Activated CD4-positive, alpha-beta memory T cell treated with anti-CD3 and anti-CD28 coated beads, Interleukin-2, amount 10 ng/mL, durations not matched to agents 7 days and 5 days (primary cell): ENCODE results near the gene URGCP. TPM values are rescaled to one million over a fixed set of nuclear protein-coding genes. Genes with fewer than 3 reads are reported as not detected.

ENCODE experiments used
- CTCF ChIA-PET: fragments of 350-600 bp; sonication (Branson Sonifier 250); formaldehyde crosslinking; loops from one replicate; lab custom pipeline; 2021; ENCODE audit warnings: antibody characterized with exemption, inconsistent platforms; lab: Charles Lee
- POLR2A ChIA-PET: fragments of 350-600 bp; sonication (Branson Sonifier 250); formaldehyde crosslinking; loops from one replicate; lab custom pipeline; 2021; ENCODE audit warnings: antibody characterized with exemption; lab: Charles Lee
- DNase-seq: peaks from one replicate; pipeline ENCODE4 v3.0.0-alpha.2; 2020
- H3K27ac Mint-ChIP-seq: one replicate; pipeline ENCODE4 v1.8.0; 2021; ENCODE audit warnings: mild to moderate bottlenecking, mixed read lengths
- H3K27me3 Mint-ChIP-seq: one replicate; pipeline ENCODE4 v1.8.0; 2021; ENCODE audit warnings: mixed read lengths
- H3K36me3 Mint-ChIP-seq: one replicate; pipeline ENCODE4 v1.8.0; 2021; ENCODE audit warnings: low read depth, mixed read lengths
- H3K4me1 Mint-ChIP-seq: one replicate; pipeline ENCODE4 v1.8.0; 2021; ENCODE audit warnings: mixed read lengths
- H3K4me3 Mint-ChIP-seq: one replicate; pipeline ENCODE4 v1.8.0; 2021; ENCODE audit warnings: mild to moderate bottlenecking, mixed read lengths
- H3K9me3 Mint-ChIP-seq: one replicate; pipeline ENCODE4 v1.8.0; 2021; ENCODE audit warnings: mixed read lengths
- total RNA-seq, 2 experiments: library from RNA; stranded (reverse); gene quantifications; one replicate each; pipeline ENCODE4 v1.2.3, GENCODE V29; 2021

URGCP gene
- total RNA-seq, 2 experiments from 2014 or later = 19.8 to 20.1 TPM

- Mint-ChIP-seq H3K4me1 (peaks cover 19% of the 10 kb centered on the region), H3K36me3 (peaks cover 4% of the 10 kb centered on the region), H3K9me3 (no peaks in the 10 kb centered on the region), H3K27ac (no peak overlapping the region), H3K27me3 (no peaks in the 10 kb centered on the region), H3K4me3 (no peak overlapping the region)
- DNase-seq = no peak
- CTCF ChIA-PET = no interaction called here
- POLR2A ChIA-PET = interaction anchor here (0.6 to 1.4 kb wide), 2 partner anchors 13 to 142 kb away, joined by 3 to 5 read pairs; no protein-coding TSS in a partner anchor
Observed at GRCh38 chr7:43931346-43931745, 24.9 kb upstream of the URGCP start.

GRCh38 chr7:43929529-43930457 is 23.4 kb upstream of the URGCP start:
- H3K36me3 Mint-ChIP-seq = peaks cover 7% of the 10 kb centered on the region
- ChIA-PET CTCF (no interaction called here), POLR2A (interaction anchor here (1.4 kb wide), 1 partner anchor 14 kb away, joined by 5 read pairs; no protein-coding TSS in a partner anchor)
- H3K9me3 Mint-ChIP-seq = no peaks in the 10 kb centered on the region
- H3K4me1 Mint-ChIP-seq = peaks cover 28% of the 10 kb centered on the region
- DNase-seq = no peak
- H3K27ac Mint-ChIP-seq = no peak overlapping the region
- no peak overlapping the region for H3K4me3 Mint-ChIP-seq
- H3K27me3 Mint-ChIP-seq = no peaks in the 10 kb centered on the region

- CTCF ChIA-PET = no interaction called here
- POLR2A ChIA-PET = no interaction called here
- no peak overlapping the region for H3K27ac Mint-ChIP-seq
- no peaks in the 10 kb centered on the region for H3K9me3 Mint-ChIP-seq
- H3K36me3 Mint-ChIP-seq = peaks cover 10% of the 10 kb centered on the region
- peak overlapping the region; percentile 48 for H3K4me3 Mint-ChIP-seq
- H3K4me1 Mint-ChIP-seq = peaks cover 33% of the 10 kb centered on the region
- no peak for DNase-seq
- no peaks in the 10 kb centered on the region for H3K27me3 Mint-ChIP-seq
Observed at GRCh38 chr7:43927810-43928209, 21.4 kb upstream of the URGCP start.

GRCh38 chr7:43926798-43927123 is 20.4 kb upstream of the URGCP start:
- peak overlapping the region; percentile 74 for H3K4me3 Mint-ChIP-seq
- peaks cover 33% of the 10 kb centered on the region for H3K4me1 Mint-ChIP-seq
- peak overlapping the region; percentile 88 for H3K27ac Mint-ChIP-seq
- H3K9me3 Mint-ChIP-seq = no peaks in the 10 kb centered on the region
- POLR2A ChIA-PET = interaction anchor here (0.9 to 1.5 kb wide), 7 partner anchors 8 to 58 kb away, joined by 3 to 10 read pairs (median 4); partner anchors contain the start of genes MRPS24 and URGCP
- H3K27me3 Mint-ChIP-seq = no peaks in the 10 kb centered on the region
- CTCF ChIA-PET = no interaction called here
- no peak for DNase-seq
- peaks cover 10% of the 10 kb centered on the region for H3K36me3 Mint-ChIP-seq

GRCh38 chr7:43925984-43926797 is 19.8 kb upstream of the URGCP start, which contains the start of gene UBE2D4:
TSS of gene UBE2D4 (plus strand) at chr7:43926436. CDS start at chr7:43926533, 97 bp downstream.
- H3K36me3 Mint-ChIP-seq = peaks cover 10% of the 10 kb centered on the region
- no peaks in the 10 kb centered on the region for H3K27me3 Mint-ChIP-seq
- POLR2A ChIA-PET = interaction anchor here (0.9 to 1.5 kb wide), 6 partner anchors 9 to 57 kb away, joined by 3 to 10 read pairs (median 4); partner anchors contain the start of genes MRPS24 and URGCP
- CTCF ChIA-PET = no interaction called here
- H3K27ac Mint-ChIP-seq = peak within 1 kb of the TSS; percentile 88
- H3K4me1 Mint-ChIP-seq = peaks cover 33% of the 10 kb centered on the region
- DNase-seq = peak; percentile 89
- no peaks in the 10 kb centered on the region for H3K9me3 Mint-ChIP-seq
- H3K4me3 Mint-ChIP-seq = peak within 1 kb of the TSS; percentile 84

- ChIA-PET POLR2A (no interaction called here), CTCF (no interaction called here)
- no peak overlapping the region for H3K4me3 Mint-ChIP-seq
- peaks cover 23% of the 10 kb centered on the region for H3K4me1 Mint-ChIP-seq
- no peaks in the 10 kb centered on the region for H3K27me3 Mint-ChIP-seq
- H3K27ac Mint-ChIP-seq = no peak overlapping the region
- DNase-seq = no peak
- H3K9me3 Mint-ChIP-seq = no peaks in the 10 kb centered on the region
- peaks cover 6% of the 10 kb centered on the region for H3K36me3 Mint-ChIP-seq
Observed at GRCh38 chr7:43922726-43923125, 16.3 kb upstream of the URGCP start.

GRCh38 chr7:43921423-43921822 is 15.0 kb upstream of the URGCP start:
- H3K27ac Mint-ChIP-seq = no peak overlapping the region
- H3K4me3 Mint-ChIP-seq = no peak overlapping the region
- no peak for DNase-seq
- peaks cover 14% of the 10 kb centered on the region for H3K4me1 Mint-ChIP-seq
- POLR2A ChIA-PET = interaction anchor here (0.9 kb wide), 1 partner anchor 30 kb away, joined by 3 read pairs; no protein-coding TSS in a partner anchor
- CTCF ChIA-PET = no interaction called here
- H3K27me3 Mint-ChIP-seq = no peaks in the 10 kb centered on the region
- H3K36me3 Mint-ChIP-seq = peaks cover 6% of the 10 kb centered on the region
- H3K9me3 Mint-ChIP-seq = no peaks in the 10 kb centered on the region

- Mint-ChIP-seq H3K27ac (no peak overlapping the region), H3K9me3 (no peaks in the 10 kb centered on the region), H3K36me3 (no peaks in the 10 kb centered on the region), H3K4me3 (no peak overlapping the region), H3K27me3 (no peaks in the 10 kb centered on the region), H3K4me1 (no peaks in the 10 kb centered on the region)
- POLR2A ChIA-PET = no interaction called here
- CTCF ChIA-PET = no interaction called here
- no peak for DNase-seq
Observed at GRCh38 chr7:43915907-43916306, 9.5 kb upstream of the URGCP start.

- no peak overlapping the region for H3K4me3 Mint-ChIP-seq
- no peaks in the 10 kb centered on the region for H3K9me3 Mint-ChIP-seq
- ChIA-PET POLR2A (interaction anchor here (0.9 kb wide), 1 partner anchor 8 kb away, joined by 3 read pairs; no protein-coding TSS in a partner anchor), CTCF (interaction anchor here (0.7 kb wide), 1 partner anchor 10 kb away, joined by 3 read pairs; no protein-coding TSS in a partner anchor)
- DNase-seq = no peak
- no peaks in the 10 kb centered on the region for H3K4me1 Mint-ChIP-seq
- H3K36me3 Mint-ChIP-seq = no peaks in the 10 kb centered on the region
- no peak overlapping the region for H3K27ac Mint-ChIP-seq
- no peaks in the 10 kb centered on the region for H3K27me3 Mint-ChIP-seq
Observed at GRCh38 chr7:43914795-43915194, 8.4 kb upstream of the URGCP start.

GRCh38 chr7:43905956-43906330 is 453 bp downstream of the URGCP start:
- ChIA-PET POLR2A (interaction anchor here (2.5 kb wide), 1 partner anchor 37 kb away, joined by 14 read pairs; the partner anchor contains the start of gene MRPS24), CTCF (no interaction called here)
- H3K4me1 Mint-ChIP-seq = peaks cover 24% of the 10 kb centered on the region
- H3K27me3 Mint-ChIP-seq = no peaks in the 10 kb centered on the region
- H3K9me3 Mint-ChIP-seq = no peaks in the 10 kb centered on the region
- H3K27ac Mint-ChIP-seq = peak overlapping the region; percentile 79
- peak overlapping the region; percentile 88 for H3K4me3 Mint-ChIP-seq
- no peaks in the 10 kb centered on the region for H3K36me3 Mint-ChIP-seq
- DNase-seq = peak; percentile 23

- peak overlapping the region; percentile 79 for H3K27ac Mint-ChIP-seq
- peaks cover 24% of the 10 kb centered on the region for H3K4me1 Mint-ChIP-seq
- no peaks in the 10 kb centered on the region for H3K27me3 Mint-ChIP-seq
- no peaks in the 10 kb centered on the region for H3K36me3 Mint-ChIP-seq
- DNase-seq = no peak
- ChIA-PET CTCF (interaction anchor here (0.6 kb wide), 1 partner anchor 629 kb away, joined by 3 read pairs; no protein-coding TSS in a partner anchor), POLR2A (no interaction called here)
- H3K4me3 Mint-ChIP-seq = peak overlapping the region; percentile 88
- no peaks in the 10 kb centered on the region for H3K9me3 Mint-ChIP-seq
Observed at GRCh38 chr7:43905209-43905946, 1.0 kb downstream of the URGCP start.
